Stomach (tissue), 4 donors: ENCODE measurements around the gene CCDC149.

ENCODE experiments used
- CTCF ChIP-seq, 7 experiments: fragments of 450-650 bp in 4 of 7; fragments of 200-600 bp in 3 of 7; sonication (generic) in 3 of 7; IDR thresholded peaks; one replicate each; pipeline ENCODE4 v1.5.1; 2016 to 2019; ENCODE audit warnings: antibody characterized with exemption in 7 of 7, control low read depth in 2 of 7, mild to moderate bottlenecking in 1 of 7
- POLR2AphosphoS5 ChIP-seq, 3 donors: sonication (generic); formaldehyde crosslinking; IDR thresholded peaks; one replicate each; pipeline ENCODE4 v1.6.1; 2016; ENCODE audit warnings: antibody characterized with exemption in 3 of 3

- TF ChIP-seq CTCF (IDR thresholded peaks at IDR 0.05) (no peak), POLR2AphosphoS5 (IDR thresholded peaks at IDR 0.05) (no peak)
Measured at GRCh38 chr4:24892278-24892677, 20.6 kb downstream of the CCDC149 start.
